Measurements from ENCODE around the gene RGS9.

RGS9 gene

DNA sequence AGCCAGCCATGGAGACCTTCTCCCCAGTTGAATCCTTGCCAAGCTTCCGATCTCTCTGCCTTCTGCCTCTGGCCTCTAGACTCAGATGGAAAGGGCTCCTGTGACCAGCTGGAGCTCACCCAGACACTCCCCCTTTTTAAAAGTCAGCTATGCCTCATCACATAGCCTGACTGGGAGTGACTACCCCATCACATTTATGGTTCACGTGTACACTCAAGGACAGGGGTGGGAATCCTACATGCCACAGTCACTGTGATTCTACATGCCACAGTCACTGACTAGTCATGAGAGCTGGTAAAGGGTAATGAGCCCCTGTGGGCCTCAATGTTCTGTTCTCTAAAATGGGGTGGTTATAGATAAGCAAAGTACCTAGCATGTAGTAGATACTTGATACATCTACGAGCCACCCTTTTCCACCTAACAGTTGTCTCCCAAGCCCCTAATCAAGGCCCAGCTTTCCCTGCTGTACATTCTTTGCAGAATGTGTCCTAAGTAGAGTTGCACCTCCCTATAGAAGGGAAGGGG, 85.1 kb downstream of the RGS9 start:
- no peak overlapping the region for H3K4me3 ChIP-seq (ENCODE audit: low read depth, low read length)
- DNase-seq (ENCODE audit: low read depth), result no peak
- TF ChIP-seq, protein P1, sequence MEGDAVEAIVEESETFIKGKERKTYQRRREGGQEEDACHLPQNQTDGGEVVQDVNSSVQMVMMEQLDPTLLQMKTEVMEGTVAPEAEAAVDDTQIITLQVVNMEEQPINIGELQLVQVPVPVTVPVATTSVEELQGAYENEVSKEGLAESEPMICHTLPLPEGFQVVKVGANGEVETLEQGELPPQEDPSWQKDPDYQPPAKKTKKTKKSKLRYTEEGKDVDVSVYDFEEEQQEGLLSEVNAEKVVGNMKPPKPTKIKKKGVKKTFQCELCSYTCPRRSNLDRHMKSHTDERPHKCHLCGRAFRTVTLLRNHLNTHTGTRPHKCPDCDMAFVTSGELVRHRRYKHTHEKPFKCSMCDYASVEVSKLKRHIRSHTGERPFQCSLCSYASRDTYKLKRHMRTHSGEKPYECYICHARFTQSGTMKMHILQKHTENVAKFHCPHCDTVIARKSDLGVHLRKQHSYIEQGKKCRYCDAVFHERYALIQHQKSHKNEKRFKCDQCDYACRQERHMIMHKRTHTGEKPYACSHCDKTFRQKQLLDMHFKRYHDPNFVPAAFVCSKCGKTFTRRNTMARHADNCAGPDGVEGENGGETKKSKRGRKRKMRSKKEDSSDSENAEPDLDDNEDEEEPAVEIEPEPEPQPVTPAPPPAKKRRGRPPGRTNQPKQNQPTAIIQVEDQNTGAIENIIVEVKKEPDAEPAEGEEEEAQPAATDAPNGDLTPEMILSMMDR (conservative IDR thresholded peaks at IDR 0.05; ENCODE audit: low read depth, low read length), result no peak

GRCh38 chr17:65225061-65225460, 87.9 kb downstream of the RGS9 start:
- TF ChIP-seq, protein P1 (conservative IDR thresholded peaks at IDR 0.05; ENCODE audit: low read depth, low read length), result no peak
- DNase-seq (ENCODE audit: low read depth), result no peak
- H3K4me3 ChIP-seq (ENCODE audit: low read depth, low read length), result no peak overlapping the region

- H3K4me3 ChIP-seq (ENCODE audit: low read depth, low read length), result no peak overlapping the region
- TF ChIP-seq, protein P1 (conservative IDR thresholded peaks at IDR 0.05; ENCODE audit: low read depth, low read length), result no peak
- no peak for DNase-seq (ENCODE audit: low read depth)
These were observed 89.1 kb downstream of the RGS9 start for GRCh38 chr17:65226227-65226626.

- no peak overlapping the region for H3K4me3 ChIP-seq (ENCODE audit: low read depth, low read length)
- TF ChIP-seq, protein P1 (conservative IDR thresholded peaks at IDR 0.05; ENCODE audit: low read depth, low read length), result no peak
- DNase-seq (ENCODE audit: low read depth), result no peak
These were observed 90.5 kb downstream of the RGS9 start for GRCh38 chr17:65227637-65228036.

- no peak for DNase-seq (ENCODE audit: low read depth)
- H3K4me3 ChIP-seq (ENCODE audit: low read depth, low read length), result no peak overlapping the region
- TF ChIP-seq, protein P1 (conservative IDR thresholded peaks at IDR 0.05; ENCODE audit: low read depth, low read length), result no peak
These were observed 91.1 kb downstream of the RGS9 start for GRCh38 chr17:65228287-65228686.

GRCh38 chr17:65228734-65229620, 91.8 kb downstream of the RGS9 start:
- DNase-seq (ENCODE audit: low read depth), result peak; percentile 31
- no peak overlapping the region for H3K4me3 ChIP-seq (ENCODE audit: low read depth, low read length)
- TF ChIP-seq, protein P1 (conservative IDR thresholded peaks at IDR 0.05; ENCODE audit: low read depth, low read length), result no peak

GRCh38 chr17:65229621-65229995, 92.4 kb downstream of the RGS9 start:
- H3K4me3 ChIP-seq (ENCODE audit: low read depth, low read length), result no peak overlapping the region
- no peak for DNase-seq (ENCODE audit: low read depth)
- TF ChIP-seq, protein P1 (conservative IDR thresholded peaks at IDR 0.05; ENCODE audit: low read depth, low read length), result no peak

All from choroid plexus epithelial cell (primary cell).